GM10266 (cell line): ENCODE results near the gene CUL3.
"Not testable (repeated sequence)": the region's sequence is repeated elsewhere in the genome, so short reads cannot be mapped to it uniquely, and the experiment has no call there.

ENCODE experiments used
- DNase-seq: peaks from one replicate; pipeline ENCODE4 v3.0.0; 2012; ENCODE audit errors: extremely low spot score
- CTCF ChIP-seq: IDR thresholded peaks from 2 replicates; pipeline ENCODE4 v1.5.1; 2012; ENCODE audit warnings: mild to moderate bottlenecking, low read depth; ENCODE audit not compliant: control insufficient read depth, insufficient read depth; ENCODE audit errors: missing control alignments

The CUL3 gene

GRCh38 chr2:224538561-224539138 lies 46.5 kb downstream of the CUL3 start:
- TF ChIP-seq CTCF: no peak

DNA sequence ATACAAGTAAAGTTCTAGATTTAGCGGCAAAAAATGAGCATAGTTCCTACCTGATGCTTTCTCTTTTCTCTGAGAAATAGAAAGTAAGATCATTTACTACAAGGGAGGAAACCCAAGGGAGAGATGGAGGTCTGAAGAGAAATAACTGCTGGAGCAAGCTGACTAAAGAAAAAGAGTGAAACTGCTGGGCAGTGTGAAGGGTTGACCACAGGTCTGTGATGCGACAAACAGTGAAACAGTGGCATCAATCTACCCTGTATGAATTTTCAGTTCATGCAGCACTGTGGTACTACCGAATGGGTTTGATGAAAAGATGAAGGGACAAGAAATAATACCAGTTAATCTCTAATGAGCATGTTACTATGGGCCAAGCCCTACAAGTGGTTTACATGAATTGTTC lies 52.2 kb downstream of the CUL3 start:
- no peak for DNase-seq
- TF ChIP-seq CTCF: no peak

More at GRCh38 chr2:224538561-224539138, 46.5 kb downstream of the CUL3 start:
- DNase-seq: no peak

GRCh38 chr2:224532441-224532840 lies 52.7 kb downstream of the CUL3 start:
- DNase-seq: no peak
- no peak for TF ChIP-seq CTCF

DNA sequence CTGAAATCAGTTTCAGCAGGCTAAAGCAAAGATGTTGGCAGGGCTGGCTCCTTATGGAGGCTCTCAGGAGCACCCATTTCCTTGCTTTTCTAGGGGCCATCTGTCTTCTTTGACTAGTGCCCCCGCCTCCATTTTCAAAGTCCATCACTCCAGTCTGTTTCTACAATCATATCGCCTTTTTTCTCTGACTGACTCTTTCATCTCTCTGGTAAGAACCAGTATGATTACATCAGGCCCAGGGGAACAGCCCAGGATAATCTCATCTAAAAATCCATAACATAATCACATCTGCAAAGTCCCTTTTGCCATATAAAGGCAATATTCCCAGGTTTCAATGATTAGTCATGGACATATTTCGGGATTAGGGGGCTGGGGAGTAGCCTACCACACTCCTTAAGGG lies 57.0 kb downstream of the CUL3 start:
- DNase-seq: no peak
- TF ChIP-seq CTCF: no peak

DNA sequence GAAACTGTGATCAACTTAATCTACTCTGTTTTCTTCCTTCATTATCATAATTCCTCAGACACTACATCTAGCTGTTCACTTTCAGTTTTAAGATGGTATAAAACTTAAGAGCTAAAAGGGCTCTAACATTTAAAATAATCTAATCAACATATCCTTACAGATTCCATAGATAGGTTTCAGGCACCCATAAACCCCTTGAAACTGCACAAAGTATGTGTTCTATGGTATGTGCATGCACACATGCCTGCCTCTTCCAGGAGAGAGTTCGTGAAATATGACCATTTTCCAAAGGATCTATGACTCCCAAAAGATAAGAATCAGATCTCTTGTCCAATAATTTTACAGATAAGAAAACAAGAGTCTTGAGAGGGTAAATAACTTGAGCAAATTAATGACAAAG lies 59.4 kb downstream of the CUL3 start:
- no peak for TF ChIP-seq CTCF
- DNase-seq: no peak

DNA sequence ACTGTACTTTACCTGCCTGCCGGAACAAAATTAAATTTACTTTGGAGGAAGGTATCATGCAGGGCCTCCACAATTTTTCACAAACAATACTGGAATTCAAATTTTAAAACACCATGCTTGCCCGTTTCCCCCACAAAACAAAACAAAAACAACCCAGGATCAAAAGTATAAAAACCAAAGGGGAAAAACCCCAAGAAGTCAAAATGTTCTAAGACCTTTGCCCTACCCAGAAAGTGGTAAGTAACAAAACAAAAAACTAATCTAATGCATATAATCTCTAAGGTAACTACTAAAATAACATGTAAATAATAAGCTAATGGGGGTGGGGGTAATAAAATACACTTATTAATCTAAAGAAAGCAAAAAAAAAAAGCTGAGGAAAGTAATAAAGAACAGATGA lies 60.5 kb downstream of the CUL3 start:
- DNase-seq: no peak
- TF ChIP-seq CTCF: no peak

- no peak for DNase-seq
- no peak for TF ChIP-seq CTCF
These were observed 61.3 kb downstream of the CUL3 start for GRCh38 chr2:224523626-224524577.

- not testable (repeated sequence) for DNase-seq
These were observed 62.7 kb downstream of the CUL3 start for GRCh38 chr2:224522483-224522882.
